SK-N-SH treated with all-trans-retinoic acid at 6 μM for 48 hours (cell line): ENCODE measurements around the gene GRIK3.

Source experiments
- ATAC-seq: fragments of 200-7000 bp; cut with Tn5 transposase; 3 replicates; pipeline ENCODE4 v1.9.1; 2020; ENCODE audit warnings: mild to moderate bottlenecking, moderate library complexity
- ARNTL ChIP-seq: fragments of 450-650 bp; formaldehyde crosslinking; IDR thresholded peaks from 2 replicates; pipeline ENCODE4 v1.5.0; 2020; ENCODE audit warnings: low read depth, mild to moderate bottlenecking, moderate library complexity, borderline replicate concordance
- BACH2 ChIP-seq: fragments of 250-450 bp; sonication (Bioruptor Pico); IDR thresholded peaks from 2 replicates; pipeline ENCODE4 v1.9.0; 2021; ENCODE audit warnings: mild to moderate bottlenecking, borderline replicate concordance
- CSDC2 ChIP-seq: fragments of 250-450 bp; sonication (Bioruptor Pico); IDR thresholded peaks from 2 replicates; pipeline ENCODE4 v1.5.0; 2020; ENCODE audit warnings: mild to moderate bottlenecking, moderate library complexity
- ESRRG ChIP-seq: fragments of 250-450 bp; sonication (Bioruptor Pico); IDR thresholded peaks from 2 replicates; pipeline ENCODE4 v1.6.1; 2021; ENCODE audit warnings: mild to moderate bottlenecking
- GLIS3 ChIP-seq: fragments of 250-450 bp; sonication (Bioruptor Pico); IDR thresholded peaks from 2 replicates; pipeline ENCODE4 v1.5.0; 2020; ENCODE audit warnings: mild to moderate bottlenecking, moderate library complexity
- OSR1 ChIP-seq: fragments of 250-450 bp; sonication (Bioruptor Pico); IDR thresholded peaks from 2 replicates; pipeline ENCODE4 v1.8.0; 2022; ENCODE audit warnings: moderate library complexity, mild to moderate bottlenecking, inconsistent platforms
- PPARA ChIP-seq: fragments of 250-450 bp; sonication (Bioruptor Pico); IDR thresholded peaks from 2 replicates; pipeline ENCODE4 v1.5.0; 2020; ENCODE audit warnings: mild to moderate bottlenecking, borderline replicate concordance
- RARB ChIP-seq: fragments of 250-450 bp; sonication (Bioruptor Pico); IDR thresholded peaks from 2 replicates; pipeline ENCODE4 v1.8.0; 2021; ENCODE audit warnings: mild to moderate bottlenecking, moderate library complexity
- SNAI2 ChIP-seq: fragments of 250-450 bp; sonication (Bioruptor Pico); IDR thresholded peaks from 2 replicates; pipeline ENCODE4 v1.5.0; 2020; ENCODE audit warnings: mild to moderate bottlenecking, moderate library complexity
- TCF4 ChIP-seq: fragments of 250-450 bp; sonication (Bioruptor Pico); IDR thresholded peaks from 2 replicates; pipeline ENCODE4 v1.8.0; 2021; ENCODE audit warnings: mild to moderate bottlenecking, moderate library complexity, borderline replicate concordance
- TOX ChIP-seq: fragments of 250-450 bp; sonication (Bioruptor Pico); IDR thresholded peaks from 2 replicates; pipeline ENCODE4 v1.8.0; 2021; ENCODE audit warnings: mild to moderate bottlenecking, moderate library complexity, borderline replicate concordance
- ZC3H10 ChIP-seq: fragments of 250-450 bp; sonication (Bioruptor Pico); IDR thresholded peaks from 2 replicates; pipeline ENCODE4 v1.5.1; 2021; ENCODE audit warnings: mild to moderate bottlenecking, moderate library complexity
- ZFP30 ChIP-seq: fragments of 450-650 bp; formaldehyde crosslinking; IDR thresholded peaks from 2 replicates; pipeline ENCODE4 v1.5.0; 2022; ENCODE audit warnings: mild to moderate bottlenecking, moderate library complexity
- ZNF565 ChIP-seq: fragments of 450-650 bp; formaldehyde crosslinking; conservative IDR thresholded peaks from 2 replicates; pipeline ENCODE4 v1.5.0; 2020; ENCODE audit warnings: low read depth, mild to moderate bottlenecking, moderate library complexity
- ZNF70 ChIP-seq: fragments of 450-650 bp; formaldehyde crosslinking; IDR thresholded peaks from 2 replicates; pipeline ENCODE4 v1.5.0; 2020; ENCODE audit warnings: mild to moderate bottlenecking, moderate library complexity
- ZNF8 ChIP-seq: fragments of 450-650 bp; formaldehyde crosslinking; IDR thresholded peaks from 2 replicates; pipeline ENCODE4 v1.5.0; 2020; ENCODE audit warnings: mild to moderate bottlenecking, moderate library complexity
- TF ChIP-seq, protein P1 (sequence below): fragments of 250-450 bp; sonication (Bioruptor Pico); IDR thresholded peaks from 2 replicates; pipeline ENCODE4 v1.8.0; 2020; ENCODE audit warnings: mild to moderate bottlenecking, moderate library complexity, borderline replicate concordance
- TF ChIP-seq, protein P2 (sequence below): fragments of 250-450 bp; sonication (Bioruptor Pico); IDR thresholded peaks from 2 replicates; pipeline ENCODE4 v1.5.1; 2020; ENCODE audit warnings: low read depth, mild to moderate bottlenecking, moderate library complexity
- TF ChIP-seq, protein P3 (sequence below): fragments of 250-450 bp; sonication (Bioruptor Pico); IDR thresholded peaks from 2 replicates; pipeline ENCODE4 v1.5.1; 2021; ENCODE audit warnings: mild to moderate bottlenecking, moderate library complexity

GRIK3 gene

DNA sequence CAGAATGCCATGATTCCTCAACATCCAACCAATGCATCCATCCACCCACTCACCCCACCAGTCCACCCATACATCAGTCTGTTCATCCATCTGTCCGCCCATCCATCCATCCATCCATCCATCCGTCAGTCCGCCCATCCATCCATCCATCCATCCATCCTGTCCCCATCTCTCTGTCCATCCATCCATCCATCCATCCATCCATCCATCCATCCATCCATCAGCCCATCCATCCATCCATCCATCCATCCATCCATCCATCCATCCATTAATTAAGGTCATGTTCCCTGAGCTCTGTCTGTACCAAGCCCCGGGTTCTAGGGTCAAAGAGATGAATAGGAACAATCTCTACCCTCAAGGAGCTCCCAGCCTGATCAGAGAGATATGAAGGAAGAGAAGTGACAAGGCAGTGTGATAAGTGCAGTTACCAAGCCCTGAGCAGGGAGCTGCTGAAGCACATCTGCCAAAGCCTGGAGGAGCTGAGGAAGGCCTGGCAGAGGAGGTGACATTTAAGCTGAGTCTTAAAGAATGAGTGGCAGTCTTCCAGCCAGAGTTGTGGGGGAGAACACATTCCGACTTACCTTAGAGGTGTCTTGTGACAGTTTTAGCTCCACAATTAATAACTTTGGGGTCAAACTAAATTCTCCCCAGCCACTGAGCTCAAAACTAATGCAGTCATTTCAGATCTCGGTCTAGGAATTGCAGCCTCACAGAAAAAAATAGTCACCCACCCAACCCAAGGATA, 47.9 kb downstream of the GRIK3 start:
- TF ChIP-seq CSDC2 (CRISPR knock-in tag) (no peak), ZNF565 (no peak), ZNF70 (CRISPR knock-in tag) (no peak), ARNTL (CRISPR knock-in tag) (no peak), ESRRG (CRISPR knock-in tag) (no peak), SNAI2 (CRISPR knock-in tag) (no peak), TOX (CRISPR knock-in tag) (no peak), BACH2 (CRISPR knock-in tag) (no peak), TCF4 (CRISPR knock-in tag) (no peak), OSR1 (CRISPR knock-in tag) (no peak)
- TF ChIP-seq, protein P1, sequence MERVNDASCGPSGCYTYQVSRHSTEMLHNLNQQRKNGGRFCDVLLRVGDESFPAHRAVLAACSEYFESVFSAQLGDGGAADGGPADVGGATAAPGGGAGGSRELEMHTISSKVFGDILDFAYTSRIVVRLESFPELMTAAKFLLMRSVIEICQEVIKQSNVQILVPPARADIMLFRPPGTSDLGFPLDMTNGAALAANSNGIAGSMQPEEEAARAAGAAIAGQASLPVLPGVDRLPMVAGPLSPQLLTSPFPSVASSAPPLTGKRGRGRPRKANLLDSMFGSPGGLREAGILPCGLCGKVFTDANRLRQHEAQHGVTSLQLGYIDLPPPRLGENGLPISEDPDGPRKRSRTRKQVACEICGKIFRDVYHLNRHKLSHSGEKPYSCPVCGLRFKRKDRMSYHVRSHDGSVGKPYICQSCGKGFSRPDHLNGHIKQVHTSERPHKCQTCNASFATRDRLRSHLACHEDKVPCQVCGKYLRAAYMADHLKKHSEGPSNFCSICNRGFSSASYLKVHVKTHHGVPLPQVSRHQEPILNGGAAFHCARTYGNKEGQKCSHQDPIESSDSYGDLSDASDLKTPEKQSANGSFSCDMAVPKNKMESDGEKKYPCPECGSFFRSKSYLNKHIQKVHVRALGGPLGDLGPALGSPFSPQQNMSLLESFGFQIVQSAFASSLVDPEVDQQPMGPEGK (CRISPR knock-in tag): no peak
- TF ChIP-seq, protein P2, sequence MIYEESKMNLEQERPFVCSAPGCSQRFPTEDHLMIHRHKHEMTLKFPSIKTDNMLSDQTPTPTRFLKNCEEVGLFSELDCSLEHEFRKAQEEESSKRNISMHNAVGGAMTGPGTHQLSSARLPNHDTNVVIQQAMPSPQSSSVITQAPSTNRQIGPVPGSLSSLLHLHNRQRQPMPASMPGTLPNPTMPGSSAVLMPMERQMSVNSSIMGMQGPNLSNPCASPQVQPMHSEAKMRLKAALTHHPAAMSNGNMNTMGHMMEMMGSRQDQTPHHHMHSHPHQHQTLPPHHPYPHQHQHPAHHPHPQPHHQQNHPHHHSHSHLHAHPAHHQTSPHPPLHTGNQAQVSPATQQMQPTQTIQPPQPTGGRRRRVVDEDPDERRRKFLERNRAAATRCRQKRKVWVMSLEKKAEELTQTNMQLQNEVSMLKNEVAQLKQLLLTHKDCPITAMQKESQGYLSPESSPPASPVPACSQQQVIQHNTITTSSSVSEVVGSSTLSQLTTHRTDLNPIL (CRISPR knock-in tag): no peak
- ATAC-seq: no peak

DNA sequence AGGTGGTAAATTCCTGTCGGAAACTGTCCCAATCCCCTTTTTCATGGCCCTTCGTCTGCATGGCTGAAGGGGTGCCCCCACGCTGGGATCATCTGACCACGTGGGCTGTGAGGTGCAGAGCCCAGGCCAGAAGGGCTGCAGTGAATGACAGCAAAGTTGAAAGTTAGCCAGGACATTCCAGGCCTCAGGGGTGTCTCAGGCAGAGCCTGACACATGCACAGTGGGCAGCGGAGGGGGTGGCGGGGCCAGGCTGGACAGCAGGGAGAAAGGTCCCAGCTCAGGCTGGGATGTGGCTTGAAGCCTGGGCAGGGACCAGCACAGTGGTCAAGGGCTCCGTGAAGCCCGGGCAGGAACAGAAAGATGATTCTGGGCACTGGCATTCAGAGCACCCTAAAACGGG, 49.6 kb downstream of the GRIK3 start:
- no peak for ATAC-seq
- no peak for TF ChIP-seq SNAI2 (CRISPR knock-in tag)

DNA sequence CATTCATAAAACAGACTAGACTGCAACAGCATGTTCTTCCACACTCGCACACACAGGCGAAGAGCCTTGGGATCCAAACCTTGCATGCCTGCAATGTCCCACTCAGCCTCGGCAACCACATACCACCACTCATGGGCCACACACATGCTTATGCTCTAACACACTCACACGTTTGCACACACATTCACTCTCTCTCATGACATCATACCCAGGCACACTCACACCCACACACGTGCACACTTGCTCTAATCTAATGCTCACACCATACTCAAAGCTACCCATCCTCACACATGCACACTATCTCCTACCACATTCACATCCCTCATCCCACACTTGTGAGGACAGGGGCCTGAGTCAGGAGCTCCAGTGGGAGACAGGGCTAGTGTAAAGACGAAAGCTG, 50.3 kb downstream of the GRIK3 start:
- no peak for ATAC-seq
- TF ChIP-seq OSR1 (CRISPR knock-in tag): no peak

DNA sequence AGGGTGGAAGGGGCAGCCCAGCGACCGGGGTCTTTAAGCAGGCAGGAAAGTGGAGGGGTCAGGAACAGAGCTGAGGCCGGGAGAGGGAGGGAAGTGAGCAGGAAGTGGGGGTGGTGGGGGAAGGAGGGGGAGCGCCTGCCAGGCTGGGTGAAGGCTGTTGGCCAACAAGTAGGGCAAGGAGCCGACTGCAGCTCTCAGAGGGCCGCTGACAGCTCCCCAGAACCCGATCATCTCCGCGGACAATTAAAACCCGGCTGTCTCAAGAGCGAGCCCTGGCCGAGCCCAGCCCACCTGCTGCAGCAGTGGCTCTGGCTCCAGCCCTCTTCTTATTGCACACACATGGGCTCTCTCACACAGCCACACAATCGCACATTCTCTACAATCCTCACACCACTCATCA, 51.6 kb downstream of the GRIK3 start:
- no peak for ATAC-seq
- TF ChIP-seq BACH2 (CRISPR knock-in tag) (no peak), SNAI2 (CRISPR knock-in tag) (no peak), TOX (CRISPR knock-in tag) (no peak), CSDC2 (CRISPR knock-in tag) (no peak), ZC3H10 (CRISPR knock-in tag) (no peak), TCF4 (CRISPR knock-in tag) (no peak), ARNTL (CRISPR knock-in tag) (no peak), PPARA (no peak), ZNF8 (CRISPR knock-in tag) (no peak), OSR1 (CRISPR knock-in tag) (no peak), ZNF565 (no peak), RARB (CRISPR knock-in tag) (no peak), ZFP30 (CRISPR knock-in tag) (no peak), ZNF70 (CRISPR knock-in tag) (no peak), GLIS3 (CRISPR knock-in tag) (no peak)
- TF ChIP-seq, protein P3, sequence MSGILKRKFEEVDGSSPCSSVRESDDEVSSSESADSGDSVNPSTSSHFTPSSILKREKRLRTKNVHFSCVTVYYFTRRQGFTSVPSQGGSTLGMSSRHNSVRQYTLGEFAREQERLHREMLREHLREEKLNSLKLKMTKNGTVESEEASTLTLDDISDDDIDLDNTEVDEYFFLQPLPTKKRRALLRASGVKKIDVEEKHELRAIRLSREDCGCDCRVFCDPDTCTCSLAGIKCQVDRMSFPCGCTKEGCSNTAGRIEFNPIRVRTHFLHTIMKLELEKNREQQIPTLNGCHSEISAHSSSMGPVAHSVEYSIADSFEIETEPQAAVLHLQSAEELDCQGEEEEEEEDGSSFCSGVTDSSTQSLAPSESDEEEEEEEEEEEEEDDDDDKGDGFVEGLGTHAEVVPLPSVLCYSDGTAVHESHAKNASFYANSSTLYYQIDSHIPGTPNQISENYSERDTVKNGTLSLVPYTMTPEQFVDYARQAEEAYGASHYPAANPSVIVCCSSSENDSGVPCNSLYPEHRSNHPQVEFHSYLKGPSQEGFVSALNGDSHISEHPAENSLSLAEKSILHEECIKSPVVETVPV (CRISPR knock-in tag): no peak
- TF ChIP-seq, protein P1 (CRISPR knock-in tag): no peak
- TF ChIP-seq, protein P2 (CRISPR knock-in tag): no peak
